ENCODE results near the gene LMTK3.

The LMTK3 gene

GRCh38 chr19:48445606-48446481, 65.8 kb downstream of the LMTK3 start, which contains the start of gene GRWD1:
GRWD1 (plus strand) TSS chr19:48445983; CDS start chr19:48446006, 23 bp downstream.
- POLR2A ChIA-PET, result no interaction called here
- DNase-seq (ENCODE audit: extremely low spot score), result peak; percentile 94
- TF ChIP-seq CTCF (IDR thresholded peaks at IDR 0.05; ENCODE audit: control extremely low read depth, extremely low read depth, low read depth, missing control alignments), result no peak

GRCh38 chr19:48445256-48445605, 66.4 kb downstream of the LMTK3 start:
- CTCF ChIA-PET, result interaction anchor here (1.2 to 1.6 kb wide), 4 partner anchors 14 to 139 kb away, joined by 3 to 4 read pairs (median 3); no protein-coding TSS in a partner anchor
- peak; percentile 57 for DNase-seq (ENCODE audit: extremely low spot score)
- TF ChIP-seq CTCF (IDR thresholded peaks at IDR 0.05; ENCODE audit: control extremely low read depth, extremely low read depth, low read depth, missing control alignments), result peak; percentile 12

More at GRCh38 chr19:48445606-48446481, 65.8 kb downstream of the LMTK3 start, which contains the start of gene GRWD1:
- CTCF ChIA-PET, result interaction anchor here (1.2 to 1.6 kb wide), 4 partner anchors 17 to 139 kb away, joined by 3 to 4 read pairs (median 3); no protein-coding TSS in a partner anchor

GRCh38 chr19:48444936-48445200, 66.8 kb downstream of the LMTK3 start:
- ChIA-PET CTCF (interaction anchor here (1.2 kb wide), 3 partner anchors 14 to 53 kb away, joined by 3 read pairs; no protein-coding TSS in a partner anchor), POLR2A (no interaction called here)
- no peak for TF ChIP-seq CTCF (IDR thresholded peaks at IDR 0.05; ENCODE audit: control extremely low read depth, extremely low read depth, low read depth, missing control alignments)
- DNase-seq (ENCODE audit: extremely low spot score), result no peak

More at GRCh38 chr19:48445256-48445605, 66.4 kb downstream of the LMTK3 start:
- POLR2A ChIA-PET, result no interaction called here

- CTCF ChIA-PET, result interaction anchor here (1.2 kb wide), 3 partner anchors 13 to 53 kb away, joined by 3 read pairs; no protein-coding TSS in a partner anchor
- no peak for DNase-seq (ENCODE audit: extremely low spot score)
- POLR2A ChIA-PET, result no interaction called here
- TF ChIP-seq CTCF (IDR thresholded peaks at IDR 0.05; ENCODE audit: control extremely low read depth, extremely low read depth, low read depth, missing control alignments), result no peak
Observed at GRCh38 chr19:48444129-48444935, 67.3 kb downstream of the LMTK3 start.

GRCh38 chr19:48443731-48444128, 67.9 kb downstream of the LMTK3 start:
- DNase-seq (ENCODE audit: extremely low spot score), result no peak
- ChIA-PET CTCF (no interaction called here), POLR2A (no interaction called here)
- TF ChIP-seq CTCF (IDR thresholded peaks at IDR 0.05; ENCODE audit: control extremely low read depth, extremely low read depth, low read depth, missing control alignments), result no peak

- POLR2A ChIA-PET, result no interaction called here
- CTCF ChIA-PET, result no interaction called here
- no peak for DNase-seq (ENCODE audit: extremely low spot score)
- no peak for TF ChIP-seq CTCF (IDR thresholded peaks at IDR 0.05; ENCODE audit: control extremely low read depth, extremely low read depth, low read depth, missing control alignments)
Observed at GRCh38 chr19:48443256-48443655, 68.4 kb downstream of the LMTK3 start.

Data from GM10248 (cell line).